ENCODE results near the gene CMSS1.
A peak's percentile ranks its signal among the peaks of the same experiment; 100 is the strongest.

The CMSS1 gene

GRCh38 chr3:99817437-99818240, at the start of gene CMSS1:
CMSS1 (plus strand) TSS chr3:99817862.
- DNase-seq (ENCODE audit: low spot score): peak; percentile 93
- in situ Hi-C loops (cut with MboI; ENCODE audit: low sequenced_read_pairs, unreplicated experiment): no loop called here
- peak; percentile 7 for TF ChIP-seq CTCF (IDR thresholded peaks at IDR 0.05; ENCODE audit: borderline replicate concordance, control extremely low read depth, extremely low read depth, insufficient read depth, missing control alignments)

- no peak for TF ChIP-seq CTCF (IDR thresholded peaks at IDR 0.05; ENCODE audit: borderline replicate concordance, control extremely low read depth, extremely low read depth, insufficient read depth, missing control alignments)
- no peak for DNase-seq (ENCODE audit: low spot score)
- in situ Hi-C loops (cut with MboI; ENCODE audit: low sequenced_read_pairs, unreplicated experiment): loop anchor here (25.0 kb wide), 1 partner anchor 656 kb away; no protein-coding TSS in a partner anchor
These were observed 49.5 kb upstream of the CMSS1 start for GRCh38 chr3:99768126-99768525.

- DNase-seq (ENCODE audit: low spot score): no peak
- in situ Hi-C loops (cut with MboI; ENCODE audit: low sequenced_read_pairs, unreplicated experiment): loop anchor here (25.0 kb wide), 1 partner anchor 657 kb away; no protein-coding TSS in a partner anchor
- TF ChIP-seq CTCF (IDR thresholded peaks at IDR 0.05; ENCODE audit: borderline replicate concordance, control extremely low read depth, extremely low read depth, insufficient read depth, missing control alignments): no peak
These were observed 48.7 kb upstream of the CMSS1 start for GRCh38 chr3:99768808-99769501.

- in situ Hi-C loops (cut with MboI; ENCODE audit: low sequenced_read_pairs, unreplicated experiment): loop anchor here (25.0 kb wide), 1 partner anchor 660 kb away; no protein-coding TSS in a partner anchor
- DNase-seq (ENCODE audit: low spot score): no peak
These were observed 45.5 kb upstream of the CMSS1 start for GRCh38 chr3:99772171-99772570.

GRCh38 chr3:99772671-99773070, 45.0 kb upstream of the CMSS1 start:
- TF ChIP-seq CTCF (IDR thresholded peaks at IDR 0.05; ENCODE audit: borderline replicate concordance, control extremely low read depth, extremely low read depth, insufficient read depth, missing control alignments): no peak
- no peak for DNase-seq (ENCODE audit: low spot score)
- in situ Hi-C loops (cut with MboI; ENCODE audit: low sequenced_read_pairs, unreplicated experiment): loop anchor here (25.0 kb wide), 1 partner anchor 660 kb away; no protein-coding TSS in a partner anchor

More at GRCh38 chr3:99772171-99772570, 45.5 kb upstream of the CMSS1 start:
- no peak for TF ChIP-seq CTCF (IDR thresholded peaks at IDR 0.05; ENCODE audit: borderline replicate concordance, control extremely low read depth, extremely low read depth, insufficient read depth, missing control alignments)

- in situ Hi-C loops (cut with MboI; ENCODE audit: low sequenced_read_pairs, unreplicated experiment): loop anchor here (25.0 kb wide), 1 partner anchor 662 kb away; no protein-coding TSS in a partner anchor
- TF ChIP-seq CTCF (IDR thresholded peaks at IDR 0.05; ENCODE audit: borderline replicate concordance, control extremely low read depth, extremely low read depth, insufficient read depth, missing control alignments): no peak
- peak; percentile 15 for DNase-seq (ENCODE audit: low spot score)
These were observed 43.2 kb upstream of the CMSS1 start for GRCh38 chr3:99774467-99774866.
